ENCODE data around the gene ITGB1.

ITGB1 gene

GRCh38 chr10:32893916-32894664, 63.9 kb downstream of the ITGB1 start:
- Histone ChIP-seq H3K27ac (no peak overlapping the region), H3K4me3 (ENCODE audit: low read depth, low read length) (no peak overlapping the region), H3K9me3 (ENCODE audit: severe bottlenecking) (no peaks in the 10 kb centered on the region), H3K36me3 (no peaks in the 10 kb centered on the region), H3K27me3 (ENCODE audit: insufficient read depth, low read depth, severe bottlenecking) (no peaks in the 10 kb centered on the region)
- no peak for TF ChIP-seq CTCF (IDR thresholded peaks at IDR 0.05; ENCODE audit: low read depth, low read length)
- no peak for DNase-seq

GRCh38 chr10:32893434-32893833, 64.6 kb downstream of the ITGB1 start:
- H3K9me3 ChIP-seq (ENCODE audit: severe bottlenecking): no peaks in the 10 kb centered on the region
- peak; percentile 16; the same call in 1 of the 2 replicates for TF ChIP-seq CTCF (IDR thresholded peaks at IDR 0.05; ENCODE audit: low read depth, low read length)
- H3K4me3 ChIP-seq (ENCODE audit: low read depth, low read length): no peak overlapping the region
- H3K27ac ChIP-seq: no peak overlapping the region
- no peaks in the 10 kb centered on the region for H3K36me3 ChIP-seq
- no peaks in the 10 kb centered on the region for H3K27me3 ChIP-seq (ENCODE audit: insufficient read depth, low read depth, severe bottlenecking)
- no peak for DNase-seq

- DNase-seq: no peak
- Histone ChIP-seq H3K27me3 (ENCODE audit: insufficient read depth, low read depth, severe bottlenecking) (no peaks in the 10 kb centered on the region), H3K36me3 (no peaks in the 10 kb centered on the region), H3K9me3 (ENCODE audit: severe bottlenecking) (no peaks in the 10 kb centered on the region), H3K4me3 (ENCODE audit: low read depth, low read length) (no peak overlapping the region), H3K27ac (no peak overlapping the region)
- TF ChIP-seq CTCF (IDR thresholded peaks at IDR 0.05; ENCODE audit: low read depth, low read length): no peak
These were observed 66.8 kb downstream of the ITGB1 start for GRCh38 chr10:32891261-32891660.

GRCh38 chr10:32890444-32890843, 67.6 kb downstream of the ITGB1 start:
- DNase-seq: no peak
- Histone ChIP-seq H3K27ac (no peak overlapping the region), H3K27me3 (ENCODE audit: insufficient read depth, low read depth, severe bottlenecking) (no peaks in the 10 kb centered on the region), H3K4me3 (ENCODE audit: low read depth, low read length) (no peak overlapping the region), H3K36me3 (no peaks in the 10 kb centered on the region), H3K9me3 (ENCODE audit: severe bottlenecking) (no peaks in the 10 kb centered on the region)
- no peak for TF ChIP-seq CTCF (IDR thresholded peaks at IDR 0.05; ENCODE audit: low read depth, low read length)

GRCh38 chr10:32889631-32890212, 68.3 kb downstream of the ITGB1 start:
- H3K36me3 ChIP-seq: no peaks in the 10 kb centered on the region
- H3K27me3 ChIP-seq (ENCODE audit: insufficient read depth, low read depth, severe bottlenecking): no peaks in the 10 kb centered on the region
- H3K4me3 ChIP-seq (ENCODE audit: low read depth, low read length): no peak overlapping the region
- no peak overlapping the region for H3K27ac ChIP-seq
- no peak for TF ChIP-seq CTCF (IDR thresholded peaks at IDR 0.05; ENCODE audit: low read depth, low read length)
- no peaks in the 10 kb centered on the region for H3K9me3 ChIP-seq (ENCODE audit: severe bottlenecking)
- no peak for DNase-seq
